Ammon's horn (tissue), 1 donor: ENCODE measurements around the gene SIGLEC1.
A peak's percentile ranks its signal among the peaks of the same experiment; 100 is the strongest.

Source experiments
- DNase-seq: peaks from one replicate; pipeline ENCODE4 v3.0.0-alpha.2; 2016; ENCODE audit warnings: low spot score

Gene SIGLEC1

DNA sequence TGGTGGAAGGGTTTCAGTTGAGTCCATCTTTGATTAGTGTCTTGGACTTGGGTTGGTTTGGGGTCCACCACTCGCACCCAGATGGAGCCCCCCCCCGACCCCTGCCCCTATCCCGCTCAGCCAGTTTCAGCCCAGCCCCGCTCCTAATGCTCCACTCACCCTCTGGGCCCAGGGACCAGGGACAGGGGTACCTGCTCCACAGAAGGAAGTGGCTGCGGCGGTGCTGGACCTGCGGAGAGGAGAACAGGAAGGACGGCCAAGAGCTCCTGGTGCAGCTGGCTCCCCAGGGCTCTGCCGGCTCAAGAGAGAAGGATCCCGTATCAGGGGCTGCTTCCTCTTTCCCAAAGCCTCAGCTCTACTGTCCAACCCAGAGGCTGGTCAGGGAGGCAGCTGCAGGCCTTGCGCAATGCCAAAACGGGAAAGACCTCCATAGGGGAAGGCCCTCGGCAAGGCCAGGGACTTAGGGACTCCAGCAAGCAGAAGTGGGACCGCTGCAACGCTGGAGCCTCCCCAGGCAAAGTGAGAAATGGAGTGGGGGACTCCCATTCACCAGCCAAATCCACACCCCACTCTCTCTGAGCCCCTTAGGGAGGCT, at the start of gene SIGLEC1:
Gene SIGLEC1 (minus strand): TSS at position 322 of the 595 bp plus-strand sequence. CDS start 5,472 bp downstream, outside the sequence.
- DNase-seq = peak; percentile 69

DNA sequence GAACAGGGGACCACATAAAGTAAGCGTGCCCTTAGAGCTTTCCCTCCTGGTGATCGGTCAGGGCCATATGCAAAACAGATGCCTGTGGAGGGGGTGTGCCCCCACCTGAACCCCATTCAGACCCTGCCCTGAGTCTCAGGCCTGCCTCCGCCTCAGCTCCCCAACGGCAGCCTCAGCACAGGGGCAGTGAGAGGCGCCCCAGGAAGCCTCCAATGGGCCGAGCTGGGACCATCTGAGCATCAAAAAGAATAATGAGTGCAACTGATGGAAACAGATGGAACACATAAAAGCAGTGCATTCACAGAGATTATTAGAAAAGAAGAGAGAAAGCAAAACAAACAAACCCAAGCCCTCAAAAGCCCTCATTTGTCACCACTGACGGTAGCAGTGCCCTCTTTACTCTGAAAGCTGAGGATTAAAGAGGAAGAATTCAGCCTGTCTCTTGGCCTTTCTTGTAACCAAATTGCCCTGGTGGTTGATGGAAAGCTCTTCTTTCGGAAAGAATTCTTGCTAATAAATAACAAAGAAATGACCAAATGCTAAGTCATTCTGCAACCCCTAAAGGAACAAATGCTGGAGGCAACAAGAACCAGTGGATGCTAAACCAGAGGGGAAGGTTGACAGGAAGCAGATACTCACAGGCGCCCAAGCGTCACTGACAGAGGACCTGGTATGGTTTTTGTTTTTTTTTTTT, 48.4 kb upstream of the SIGLEC1 start:
- DNase-seq = no peak

- no peak for DNase-seq
These were observed 47.5 kb upstream of the SIGLEC1 start for GRCh38 chr20:3759884-3760283.

DNA sequence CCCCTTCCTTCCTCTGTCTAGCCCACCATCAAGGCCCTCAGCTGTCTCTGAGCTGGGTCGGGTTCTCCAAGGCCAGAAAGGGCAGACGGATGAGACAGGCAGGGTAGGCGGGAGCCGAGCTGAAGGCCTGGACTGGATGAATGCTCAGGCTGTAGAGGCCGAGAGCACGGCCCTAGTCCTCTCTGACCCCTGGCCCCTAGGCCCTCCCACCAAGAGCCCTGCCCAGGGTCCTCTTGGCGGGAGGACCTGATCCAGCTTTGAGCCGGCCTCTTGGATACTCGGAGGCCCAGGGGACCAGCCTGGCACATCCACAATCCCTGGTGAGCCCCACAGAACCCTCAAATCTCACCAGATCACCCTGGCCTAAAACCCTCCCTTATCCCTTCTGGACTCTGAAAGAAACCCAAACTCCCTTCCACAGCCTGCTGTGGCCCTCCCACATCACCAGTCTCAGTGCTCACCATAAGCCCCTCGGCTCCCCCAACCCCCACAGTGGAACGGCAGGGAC, 47.0 kb upstream of the SIGLEC1 start:
- DNase-seq = no peak

- no peak for DNase-seq
These were observed 46.2 kb upstream of the SIGLEC1 start for GRCh38 chr20:3758566-3758965.

GRCh38 chr20:3757268-3757667, 44.9 kb upstream of the SIGLEC1 start:
- no peak for DNase-seq

DNA sequence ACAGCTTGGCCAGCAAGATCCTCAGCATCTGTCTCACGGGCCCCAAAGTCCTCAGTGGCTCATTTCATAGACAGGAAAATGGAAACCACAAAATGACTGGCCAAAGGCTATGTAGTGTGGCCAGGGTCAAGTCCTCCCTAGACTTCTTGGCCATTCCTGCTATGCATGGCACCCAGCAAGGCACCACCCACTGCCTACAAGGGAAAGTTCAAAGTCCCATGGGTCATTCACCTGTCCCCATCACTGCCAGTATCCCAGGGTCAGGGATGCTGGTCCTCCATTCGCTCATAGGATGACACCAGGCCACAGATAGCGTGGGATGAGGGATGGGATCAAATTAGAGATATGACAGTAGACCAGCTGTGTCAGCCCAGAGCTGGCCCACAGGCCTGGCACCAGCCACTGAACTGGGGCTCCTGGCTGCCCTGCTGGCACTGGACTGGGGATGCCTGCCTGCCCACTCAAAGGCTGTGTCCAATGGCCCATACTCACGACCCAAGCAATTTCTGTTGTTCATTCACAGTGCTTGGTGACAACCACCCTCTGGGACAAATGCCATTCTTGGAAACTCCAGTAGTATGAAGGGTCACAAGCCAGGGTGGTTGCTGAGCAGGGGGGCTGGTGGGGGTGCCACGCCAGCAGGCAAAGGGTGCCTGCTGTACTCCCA, 43.5 kb upstream of the SIGLEC1 start:
- peak; percentile 35 for DNase-seq

- DNase-seq = no peak
These were observed 42.9 kb upstream of the SIGLEC1 start for GRCh38 chr20:3755269-3755668.

GRCh38 chr20:3754276-3754630, 41.9 kb upstream of the SIGLEC1 start:
- no peak for DNase-seq

GRCh38 chr20:3753501-3754275, 41.3 kb upstream of the SIGLEC1 start:
- no peak for DNase-seq

DNA sequence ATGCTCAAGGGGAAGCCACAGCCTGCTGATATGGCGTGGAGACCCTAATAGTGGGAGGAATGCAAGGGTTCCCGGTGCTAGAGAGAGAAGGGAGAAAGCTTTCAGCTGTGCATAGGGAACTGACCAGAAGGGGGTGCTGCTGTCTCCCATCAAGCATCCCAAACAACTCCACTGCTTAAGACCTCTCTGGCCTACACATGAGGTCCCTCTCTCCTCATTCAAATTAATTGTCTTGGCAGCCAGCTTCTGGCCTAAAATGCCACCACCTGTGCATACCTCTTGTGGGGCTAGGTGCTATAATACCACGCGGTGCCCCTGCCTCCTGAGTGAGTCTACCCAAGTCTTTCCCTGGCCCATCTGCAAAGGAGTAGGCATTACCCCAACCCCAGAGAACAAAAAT, 40.7 kb upstream of the SIGLEC1 start:
- DNase-seq = peak; percentile 81

DNA sequence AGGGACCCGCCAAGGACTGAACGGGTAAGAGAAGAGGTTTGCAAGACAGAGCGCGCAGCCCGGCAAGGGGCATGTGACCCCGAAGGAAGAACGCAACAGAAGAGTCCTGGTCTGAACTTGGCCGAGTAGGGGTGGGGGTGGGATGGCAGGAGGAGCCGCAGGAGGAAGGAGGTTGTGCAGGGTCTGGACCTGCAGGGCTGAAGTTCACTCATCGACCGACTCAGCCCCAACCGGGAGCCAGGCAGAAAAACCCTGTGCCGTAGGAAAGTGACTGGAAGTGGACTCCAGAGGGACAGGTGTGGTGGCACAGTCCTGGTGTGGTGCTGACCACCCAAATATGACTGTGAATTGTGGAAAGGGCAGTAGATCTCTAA, 40.0 kb upstream of the SIGLEC1 start:
- DNase-seq = no peak

DNA sequence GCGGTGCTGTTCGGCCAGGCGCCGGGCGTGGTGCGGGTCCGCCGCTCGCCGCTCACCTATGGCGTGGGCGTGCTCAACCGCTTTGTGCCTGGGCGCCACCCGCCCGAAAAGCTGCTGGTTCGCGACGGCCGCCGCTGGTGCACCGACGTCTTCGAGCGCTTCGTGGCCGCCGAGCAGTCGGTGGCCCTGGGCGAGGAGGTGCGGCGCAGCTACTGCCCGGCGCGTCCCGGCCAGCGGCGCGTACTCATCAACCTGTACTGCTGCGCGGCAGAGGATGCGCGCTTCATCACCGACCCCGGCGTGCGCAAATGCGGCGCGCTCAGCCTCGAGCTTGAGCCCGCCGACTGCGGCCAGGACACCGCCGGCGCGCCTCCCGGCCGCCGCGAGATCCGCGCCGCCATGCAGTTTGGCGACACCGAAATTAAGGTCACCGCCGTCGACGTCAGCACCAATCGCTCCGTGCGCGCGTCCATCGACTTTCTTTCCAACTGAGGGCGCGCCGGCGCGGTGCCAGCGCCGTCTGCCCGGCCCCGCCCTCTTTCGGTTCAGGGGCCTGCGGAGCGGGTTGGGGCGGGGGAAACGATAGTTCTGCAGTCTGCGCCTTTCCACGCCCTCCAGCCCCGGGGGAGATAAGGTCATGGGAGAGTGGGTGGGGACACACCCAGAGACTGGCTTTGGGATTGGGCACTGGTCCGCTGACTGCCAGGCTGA, 39.4 kb upstream of the SIGLEC1 start:
- DNase-seq = no peak

GRCh38 chr20:3751305-3751674, 38.9 kb upstream of the SIGLEC1 start:
- DNase-seq = no peak

DNA sequence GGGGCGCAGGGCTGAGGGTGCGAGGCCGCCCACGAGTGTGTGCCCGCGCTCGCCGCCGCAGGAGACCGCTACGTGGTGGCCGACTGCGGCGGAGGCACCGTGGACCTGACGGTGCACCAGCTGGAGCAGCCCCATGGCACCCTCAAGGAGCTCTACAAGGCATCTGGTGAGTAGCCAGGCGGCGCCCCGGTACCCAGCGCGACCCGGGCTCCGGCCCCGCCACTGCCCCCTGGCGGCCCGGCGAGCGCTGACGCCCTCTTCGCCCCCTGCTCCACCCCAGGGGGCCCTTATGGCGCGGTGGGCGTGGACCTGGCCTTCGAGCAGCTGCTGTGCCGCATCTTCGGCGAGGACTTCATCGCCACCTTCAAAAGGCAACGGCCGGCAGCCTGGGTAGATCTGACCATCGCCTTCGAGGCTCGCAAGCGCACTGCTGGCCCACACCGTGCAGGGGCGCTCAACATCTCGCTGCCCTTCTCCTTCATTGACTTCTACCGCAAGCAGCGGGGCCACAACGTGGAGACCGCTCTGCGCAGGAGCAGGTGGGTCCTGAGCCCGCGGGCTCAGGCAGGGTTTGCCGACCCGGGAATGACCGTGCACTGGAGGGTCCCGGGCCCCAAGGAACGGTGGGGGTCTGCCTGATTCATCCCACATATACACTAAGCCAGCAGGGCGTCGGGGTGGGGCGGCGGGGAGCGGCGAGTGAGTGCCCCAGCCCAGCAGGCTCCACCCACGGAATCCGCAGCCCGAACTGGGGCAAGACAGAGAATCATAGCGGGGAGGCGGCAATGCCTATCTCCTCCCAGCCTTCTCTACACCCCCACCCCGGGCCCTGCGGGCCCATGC, 37.5 kb upstream of the SIGLEC1 start:
- DNase-seq = no peak

DNA sequence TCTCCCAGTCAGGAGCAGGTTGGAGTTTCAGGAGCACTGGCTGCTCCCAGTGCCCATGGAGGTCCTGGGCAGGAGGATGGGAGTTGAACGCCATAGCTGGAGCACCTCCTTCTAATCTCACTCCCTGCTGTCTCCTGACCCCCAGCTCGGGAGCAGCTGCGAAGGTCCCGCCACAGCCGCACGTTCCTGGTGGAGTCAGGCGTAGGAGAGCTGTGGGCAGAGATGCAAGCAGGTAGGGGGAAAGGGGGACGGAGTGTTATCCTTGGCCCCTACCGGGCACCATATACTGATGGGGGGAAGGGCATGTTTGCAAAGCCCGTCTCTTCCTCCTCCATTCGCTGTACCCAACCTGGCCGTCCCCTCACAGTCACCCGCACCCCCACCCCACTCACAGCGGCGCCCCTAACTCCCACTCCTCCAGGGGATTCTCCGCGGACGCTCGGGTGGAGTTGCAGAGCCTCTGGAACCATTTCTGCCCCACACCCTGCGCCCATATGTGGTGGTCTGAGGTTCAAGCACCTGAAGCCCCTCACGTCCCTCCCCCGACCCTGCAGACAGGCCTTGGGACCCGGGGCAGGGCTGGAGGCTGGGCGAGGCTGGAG, 36.8 kb upstream of the SIGLEC1 start:
- no peak for DNase-seq

DNA sequence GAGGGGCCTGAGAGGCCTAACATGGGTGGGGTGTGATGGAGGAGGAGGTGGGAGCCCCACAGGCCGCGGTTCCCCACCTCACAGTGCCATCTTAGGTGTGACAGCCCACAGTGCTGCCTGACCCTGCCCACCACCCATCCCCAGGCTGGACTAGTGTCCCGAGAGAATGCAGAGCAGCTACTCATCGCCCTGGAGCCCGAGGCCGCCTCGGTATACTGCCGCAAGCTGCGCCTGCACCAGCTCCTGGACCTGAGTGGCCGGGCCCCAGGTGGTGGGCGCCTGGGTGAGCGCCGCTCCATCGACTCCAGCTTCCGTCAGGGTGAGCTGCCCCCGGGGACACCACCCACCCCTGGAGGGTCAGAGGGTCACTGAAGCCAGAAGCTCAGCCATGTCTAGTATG, 35.7 kb upstream of the SIGLEC1 start:
- DNase-seq = no peak

GRCh38 chr20:3747471-3747870, 35.1 kb upstream of the SIGLEC1 start:
- DNase-seq = no peak

GRCh38 chr20:3745686-3746173, 33.3 kb upstream of the SIGLEC1 start:
- DNase-seq = no peak
